SH-SY5Y (cell line): ENCODE data around the gene SOX30.

Experiments used
- GATA2 ChIP-seq: IDR thresholded peaks from 2 replicates; pipeline ENCODE4 v1.6.1; 2011; ENCODE audit warnings: mild to moderate bottlenecking, low read depth, low read length
- GATA3 ChIP-seq: IDR thresholded peaks from 2 replicates; pipeline ENCODE4 v1.6.1; 2011; ENCODE audit warnings: low read depth, mild to moderate bottlenecking, low read length, moderate library complexity

- TF ChIP-seq GATA2 (no peak), GATA3 (no peak)
These were observed 11.7 kb downstream of the SOX30 start for GRCh38 chr5:157640406-157641066.
